Measurements from ENCODE around the gene ZNF638.

The ZNF638 gene

GRCh38 chr2:71332435-71332796 lies 834 bp downstream of the ZNF638 start:
- DNase-seq (ENCODE audit: low read depth) = no peak

- DNase-seq (ENCODE audit: low read depth) = no peak
Measured at GRCh38 chr2:71333619-71334018, 2.0 kb downstream of the ZNF638 start.

GRCh38 chr2:71336384-71336783 lies 4.8 kb downstream of the ZNF638 start:
- no peak for DNase-seq (ENCODE audit: low read depth)

- no peak for DNase-seq (ENCODE audit: low read depth)
Measured at GRCh38 chr2:71336802-71337201, 5.2 kb downstream of the ZNF638 start.

GRCh38 chr2:71337776-71338175 lies 6.2 kb downstream of the ZNF638 start:
- no peak for DNase-seq (ENCODE audit: low read depth)

GRCh38 chr2:71339685-71340084 lies 8.1 kb downstream of the ZNF638 start:
- no peak for DNase-seq (ENCODE audit: low read depth)

- DNase-seq (ENCODE audit: low read depth) = no peak
Measured at GRCh38 chr2:71340176-71340575, 8.6 kb downstream of the ZNF638 start.

- no peak for DNase-seq (ENCODE audit: low read depth)
Measured at GRCh38 chr2:71341645-71342044, 10.1 kb downstream of the ZNF638 start.

- no peak for DNase-seq (ENCODE audit: low read depth)
Measured at GRCh38 chr2:71346065-71346464, 14.5 kb downstream of the ZNF638 start.

- no peak for DNase-seq (ENCODE audit: low read depth)
Measured at GRCh38 chr2:71347517-71347916, 15.9 kb downstream of the ZNF638 start.

- DNase-seq (ENCODE audit: low read depth) = no peak
Measured at GRCh38 chr2:71348302-71348701, 16.7 kb downstream of the ZNF638 start.

- no peak for DNase-seq (ENCODE audit: low read depth)
Measured at GRCh38 chr2:71353248-71353647, 21.7 kb downstream of the ZNF638 start.

- no peak for DNase-seq (ENCODE audit: low read depth)
Measured at GRCh38 chr2:71358931-71359671, 27.5 kb downstream of the ZNF638 start.

- DNase-seq (ENCODE audit: low read depth) = no peak
Measured at GRCh38 chr2:71360434-71360975, 28.9 kb downstream of the ZNF638 start.

GRCh38 chr2:71361631-71362030 lies 30.0 kb downstream of the ZNF638 start:
- no peak for DNase-seq (ENCODE audit: low read depth)

- DNase-seq (ENCODE audit: low read depth) = no peak
Measured at GRCh38 chr2:71362447-71362846, 30.9 kb downstream of the ZNF638 start.

GRCh38 chr2:71370015-71370414 lies 38.4 kb downstream of the ZNF638 start:
- no peak for DNase-seq (ENCODE audit: low read depth)

- DNase-seq (ENCODE audit: low read depth) = no peak
Measured at GRCh38 chr2:71372042-71372441, 40.5 kb downstream of the ZNF638 start.

- DNase-seq (ENCODE audit: low read depth) = no peak
Measured at GRCh38 chr2:71379086-71379485, 47.5 kb downstream of the ZNF638 start.

GRCh38 chr2:71380665-71381064 lies 49.1 kb downstream of the ZNF638 start:
- no peak for DNase-seq (ENCODE audit: low read depth)

GRCh38 chr2:71385012-71385411 lies 53.4 kb downstream of the ZNF638 start:
- DNase-seq (ENCODE audit: low read depth) = no peak

- no peak for DNase-seq (ENCODE audit: low read depth)
Measured at GRCh38 chr2:71388214-71388613, 56.6 kb downstream of the ZNF638 start.

GRCh38 chr2:71389384-71390072 lies 57.9 kb downstream of the ZNF638 start:
- no peak for DNase-seq (ENCODE audit: low read depth)

- DNase-seq (ENCODE audit: low read depth) = no peak
Measured at GRCh38 chr2:71393216-71393615, 61.6 kb downstream of the ZNF638 start.

Data from stimulated activated CD8-positive, alpha-beta memory T cell treated with anti-CD3 and anti-CD28 coated beads, Interleukin-15, amount 100 ng/mL, for 24 hours (primary cell).